ENCODE data around the gene UGDH. TPM values are rescaled to one million over a fixed set of nuclear protein-coding genes. Genes with fewer than 3 reads are reported as not detected.
"Not testable (repeated sequence)": the region's sequence is repeated elsewhere in the genome, so short reads cannot be mapped to it uniquely, and the experiment has no call there.

UGDH gene
- total RNA-seq, 2 donors from 2014 or later = 26.0 to 26.6 TPM

GRCh38 chr4:39514888-39515401, 12.3 kb downstream of the UGDH start:
- ATAC-seq = no peak
- no peak for DNase-seq (ENCODE audit: low spot score in 2 of 2)
- Mint-ChIP-seq H3K9me3 (no peaks in the 10 kb centered on the region), H3K36me3 (no peaks in the 10 kb centered on the region), H3K27ac (no peak overlapping the region)

DNA sequence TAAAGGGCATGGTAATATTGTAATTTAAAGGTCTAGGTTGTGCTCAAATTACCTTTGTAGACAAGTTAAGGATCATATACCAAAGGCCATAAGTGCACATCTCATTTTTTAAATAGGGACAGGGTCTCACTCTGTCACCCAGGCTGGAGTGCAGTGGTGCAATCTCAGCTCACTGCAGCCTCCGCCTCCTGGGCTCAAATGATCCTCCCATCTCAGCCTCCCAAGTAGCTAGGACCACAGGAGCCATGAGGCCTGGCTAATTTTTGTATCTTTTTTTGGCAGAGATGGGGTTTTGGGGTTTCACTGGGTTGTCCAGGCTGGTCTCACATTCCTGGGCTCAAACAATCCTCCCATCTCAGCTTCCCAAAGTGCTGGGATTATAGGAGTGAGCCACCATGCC, 13.0 kb downstream of the UGDH start:
- not testable (repeated sequence) for H3K9me3 Mint-ChIP-seq; ATAC-seq; H3K36me3 Mint-ChIP-seq; H3K27ac Mint-ChIP-seq; DNase-seq (ENCODE audit: low spot score in 2 of 2)

GRCh38 chr4:39510348-39510929, 16.8 kb downstream of the UGDH start:
- no peaks in the 10 kb centered on the region for H3K9me3 Mint-ChIP-seq
- DNase-seq (ENCODE audit: low spot score in 2 of 2) (no peak), ATAC-seq (no peak)
- H3K27ac Mint-ChIP-seq = no peak overlapping the region
- peaks cover 0 to 4% of the 10 kb centered on the region in 2 donors for H3K36me3 Mint-ChIP-seq

DNA sequence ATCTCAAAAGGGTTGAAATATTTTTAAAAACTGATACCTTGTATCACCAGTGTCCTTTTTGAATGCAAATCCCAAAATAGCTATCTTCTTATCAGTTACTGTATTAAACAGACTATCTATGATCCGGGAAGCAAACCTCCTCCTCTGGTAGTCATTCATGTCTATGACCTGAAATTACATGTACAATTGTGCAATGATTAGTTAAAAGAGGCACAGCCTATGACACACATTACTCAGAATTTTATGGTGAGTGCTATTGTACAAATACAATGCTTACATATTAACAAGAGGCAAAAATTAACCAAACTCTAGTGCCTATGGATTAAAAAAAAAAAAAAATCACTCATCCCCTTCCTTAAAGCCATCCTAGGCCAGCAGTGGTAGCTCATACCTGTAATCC, 21.7 kb downstream of the UGDH start:
- Mint-ChIP-seq H3K27ac (no peak overlapping the region), H3K9me3 (no peaks in the 10 kb centered on the region), H3K36me3 (peaks cover 4 to 6% of the 10 kb centered on the region in 2 donors)
- DNase-seq (ENCODE audit: low spot score in 2 of 2) = no peak
- ATAC-seq = no peak

- Mint-ChIP-seq H3K36me3 (peaks cover 4 to 6% of the 10 kb centered on the region in 2 donors), H3K27ac (no peak overlapping the region), H3K9me3 (no peaks in the 10 kb centered on the region)
- DNase-seq (ENCODE audit: low spot score in 2 of 2) = no peak
- ATAC-seq = no peak
Observed at GRCh38 chr4:39504538-39504937, 22.7 kb downstream of the UGDH start.

DNA sequence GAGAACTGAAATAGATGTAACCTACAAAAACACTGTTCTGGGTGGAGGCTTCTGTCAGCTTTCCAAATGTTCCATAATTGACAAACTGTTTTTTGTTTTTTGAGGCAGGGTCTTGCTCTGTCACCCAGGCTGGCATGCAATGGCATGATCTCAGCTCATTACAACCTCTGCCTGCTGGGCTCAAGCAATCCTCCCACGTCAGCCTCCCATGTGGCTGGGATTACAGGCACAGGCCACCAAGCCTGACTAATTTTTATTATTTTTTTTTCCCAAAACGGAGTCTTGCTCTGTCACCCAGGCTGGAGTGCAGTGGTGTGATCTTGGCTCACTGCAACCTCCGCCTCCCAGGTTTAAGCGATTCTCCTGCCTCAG, 24.6 kb downstream of the UGDH start:
- H3K9me3 Mint-ChIP-seq; H3K27ac Mint-ChIP-seq; ATAC-seq; H3K36me3 Mint-ChIP-seq; DNase-seq (ENCODE audit: low spot score in 2 of 2): not testable (repeated sequence)

DNA sequence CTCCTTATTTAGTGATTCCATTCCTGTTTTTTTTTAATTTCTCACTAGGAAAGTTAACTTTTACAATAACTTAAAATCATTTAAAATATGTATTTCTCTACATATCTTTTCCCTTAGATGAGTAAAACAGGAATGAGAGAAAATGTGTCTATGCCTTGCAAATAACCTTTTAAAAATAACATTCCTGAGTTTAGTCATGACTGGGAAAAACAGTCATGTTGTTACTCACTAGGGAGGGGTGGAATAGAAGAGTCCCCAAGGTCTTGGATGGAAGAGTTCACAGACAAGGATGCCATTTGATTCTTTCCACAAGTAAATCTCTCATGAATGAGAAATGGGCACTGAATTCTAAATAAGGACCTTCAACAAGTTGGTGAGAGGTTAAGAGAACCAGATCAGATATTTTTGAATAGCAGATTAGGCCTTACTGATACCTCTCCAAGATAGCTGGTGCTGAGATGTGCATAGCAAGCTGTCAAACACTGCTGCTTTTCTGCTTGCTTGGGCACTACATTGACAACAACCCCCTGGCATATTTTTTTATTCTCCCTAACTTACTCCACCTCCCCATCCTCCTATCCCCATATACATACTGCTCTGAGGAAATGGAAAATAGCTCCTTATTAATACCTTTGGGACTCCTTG, 25.1 kb downstream of the UGDH start:
- Mint-ChIP-seq H3K9me3 (no peaks in the 10 kb centered on the region), H3K36me3 (peaks cover 0 to 6% of the 10 kb centered on the region in 2 donors), H3K27ac (no peak overlapping the region)
- DNase-seq (ENCODE audit: low spot score in 2 of 2) = no peak
- ATAC-seq = no peak

- ATAC-seq (no peak), DNase-seq (ENCODE audit: low spot score in 2 of 2) (no peak)
- Mint-ChIP-seq H3K36me3 (no peaks in the 10 kb centered on the region), H3K27ac (no peak overlapping the region), H3K9me3 (no peaks in the 10 kb centered on the region)
Observed at GRCh38 chr4:39498727-39499020, 28.6 kb downstream of the UGDH start.

GRCh38 chr4:39497909-39498726, 29.1 kb downstream of the UGDH start:
- H3K9me3 Mint-ChIP-seq = no peaks in the 10 kb centered on the region
- no peaks in the 10 kb centered on the region for H3K36me3 Mint-ChIP-seq
- ATAC-seq = no peak
- no peak overlapping the region for H3K27ac Mint-ChIP-seq
- DNase-seq (ENCODE audit: low spot score in 2 of 2) = no peak

- DNase-seq (ENCODE audit: low spot score in 2 of 2) (no peak), ATAC-seq (no peak)
- no peaks in the 10 kb centered on the region for H3K36me3 Mint-ChIP-seq
- no peak overlapping the region for H3K27ac Mint-ChIP-seq
- H3K9me3 Mint-ChIP-seq = no peaks in the 10 kb centered on the region
Observed at GRCh38 chr4:39495446-39496213, 31.6 kb downstream of the UGDH start.

DNA sequence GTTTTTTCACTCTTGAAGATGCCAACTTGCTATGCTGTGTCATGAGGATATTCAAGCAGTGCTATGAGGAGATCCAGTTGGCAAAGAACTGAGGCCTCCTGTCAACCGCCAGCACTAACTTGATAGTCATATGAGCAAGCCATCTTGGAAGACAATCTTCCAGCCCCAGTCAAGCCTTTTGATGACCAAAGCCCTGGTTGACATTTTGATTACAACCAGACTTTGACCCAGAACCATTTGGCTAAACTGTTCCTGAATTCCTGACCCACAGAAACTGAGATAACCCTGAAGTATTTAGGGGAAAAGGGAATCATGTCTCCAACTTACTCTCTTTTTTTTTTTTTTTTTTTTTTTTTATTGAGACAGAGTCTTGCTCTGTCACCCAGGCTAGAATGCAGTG, 32.9 kb downstream of the UGDH start:
- Mint-ChIP-seq H3K36me3 (no peaks in the 10 kb centered on the region), H3K27ac (no peak overlapping the region), H3K9me3 (no peaks in the 10 kb centered on the region)
- no peak for DNase-seq (ENCODE audit: low spot score in 2 of 2)
- ATAC-seq = no peak

DNA sequence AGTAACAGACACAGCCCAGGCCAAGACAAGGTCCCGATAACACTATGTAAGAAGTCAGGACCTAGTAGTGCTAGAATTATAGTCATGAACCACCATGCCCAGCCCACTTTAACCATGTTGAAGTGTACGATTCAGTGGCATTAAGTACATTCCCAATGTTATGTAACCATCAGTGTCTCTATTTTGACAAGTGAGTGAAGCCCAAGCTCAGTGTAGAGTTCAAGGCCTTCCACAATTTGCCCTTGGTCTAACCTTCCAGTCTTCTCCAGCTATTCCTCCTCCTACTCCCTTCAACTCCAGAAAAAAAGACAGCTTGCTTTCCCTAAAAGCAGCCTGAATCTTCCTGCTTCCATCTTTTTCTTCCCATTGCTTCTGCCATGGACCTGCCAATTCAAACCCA, 36.9 kb downstream of the UGDH start:
- Mint-ChIP-seq H3K36me3 (no peaks in the 10 kb centered on the region), H3K27ac (no peak overlapping the region), H3K9me3 (no peaks in the 10 kb centered on the region)
- ATAC-seq (no peak), DNase-seq (ENCODE audit: low spot score in 2 of 2) (no peak)

DNA sequence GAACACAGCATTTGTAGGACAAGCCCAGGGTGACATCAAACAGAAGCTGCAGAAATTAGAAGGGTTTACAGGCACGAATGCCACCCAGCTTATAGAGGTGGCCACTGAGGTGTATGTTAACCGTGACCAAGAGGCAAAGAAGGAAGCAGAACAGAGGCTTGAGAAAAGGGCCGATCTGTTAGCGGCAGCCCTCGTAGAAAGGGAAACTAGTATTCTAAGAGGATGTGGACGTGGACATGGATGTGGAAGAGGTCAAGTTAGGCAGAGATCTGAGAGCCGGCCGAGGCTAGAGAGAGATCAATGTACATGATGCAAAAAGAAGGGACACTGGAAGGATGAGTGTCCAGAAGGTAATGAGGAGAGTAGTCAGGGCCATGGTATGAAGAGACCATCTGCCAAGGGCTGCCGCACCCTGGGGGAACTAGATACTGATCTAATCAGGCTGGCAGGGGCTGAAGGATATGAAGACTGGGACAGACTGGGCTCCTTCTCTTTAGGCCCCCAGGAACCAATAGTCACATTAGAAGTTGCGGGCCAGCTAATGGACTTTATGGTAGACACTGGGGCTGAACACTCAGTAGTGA, 40.9 kb downstream of the UGDH start:
- Mint-ChIP-seq H3K36me3 (no peaks in the 10 kb centered on the region), H3K27ac (no peak overlapping the region)
- no peak for ATAC-seq

GRCh38 chr4:39484582-39485272, 42.5 kb downstream of the UGDH start:
- Mint-ChIP-seq H3K36me3 (no peaks in the 10 kb centered on the region), H3K27ac (no peak overlapping the region), H3K9me3 (no peaks in the 10 kb centered on the region)
- DNase-seq (ENCODE audit: low spot score in 2 of 2) = no peak
- ATAC-seq = no peak

More for the DNA sequence above, 40.9 kb downstream of the UGDH start:
- no peaks in the 10 kb centered on the region for H3K9me3 Mint-ChIP-seq
- no peak for DNase-seq (ENCODE audit: low spot score in 2 of 2)

- Mint-ChIP-seq H3K9me3 (no peaks in the 10 kb centered on the region), H3K36me3 (no peaks in the 10 kb centered on the region), H3K27ac (no peak overlapping the region)
- DNase-seq (ENCODE audit: low spot score in 2 of 2) (no peak), ATAC-seq (no peak)
Observed at GRCh38 chr4:39480902-39481695, 46.1 kb downstream of the UGDH start.

GRCh38 chr4:39480251-39480650, 47.0 kb downstream of the UGDH start:
- Mint-ChIP-seq H3K27ac (no peak overlapping the region), H3K36me3 (no peaks in the 10 kb centered on the region), H3K9me3 (no peaks in the 10 kb centered on the region)
- ATAC-seq (no peak), DNase-seq (ENCODE audit: low spot score in 2 of 2) (no peak)
